ENCODE results near the gene TPTE2.
A peak's percentile ranks its signal among the peaks of the same experiment; 100 is the strongest.

Gene TPTE2

DNA sequence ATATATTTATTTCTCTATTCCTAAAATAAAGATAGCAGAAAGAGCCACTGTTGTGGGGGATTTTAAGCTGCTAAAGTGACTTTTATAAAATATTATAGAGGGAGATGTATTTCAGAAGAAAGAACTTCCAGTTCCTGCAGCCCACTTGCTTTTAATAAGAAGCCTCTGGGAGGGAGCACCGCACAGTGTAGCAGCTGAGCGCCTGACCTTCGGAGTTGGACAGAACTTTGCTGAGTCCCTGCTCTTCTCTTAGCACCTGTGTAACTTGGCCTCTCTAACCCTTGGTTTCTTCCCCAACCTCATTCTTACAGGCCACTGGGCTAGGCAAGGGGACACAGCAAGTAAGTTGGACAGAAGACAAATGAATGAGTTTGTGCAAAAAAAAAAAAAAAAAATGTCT lies 34.8 kb upstream of the TPTE2 start:
- H3K9me3 ChIP-seq (ENCODE audit: control insufficient read depth in 2 of 2, low read length in 2 of 2) = no peaks in the 10 kb centered on the region
- no peaks in the 10 kb centered on the region for H3K27me3 ChIP-seq (ENCODE audit: control insufficient read depth in 2 of 2, insufficient read depth in 2 of 2, low read length in 2 of 2)
- H3K4me1 ChIP-seq (ENCODE audit: control insufficient read depth in 2 of 2, insufficient read depth in 2 of 2, low read length in 2 of 2) = no peaks in the 10 kb centered on the region
- H3K4me3 ChIP-seq (ENCODE audit: low read length in 2 of 2) = no peak overlapping the region
- H3K9ac ChIP-seq (ENCODE audit: low read depth in 1 of 2, low read length in 2 of 2) = no peak overlapping the region
- no peak overlapping the region for H3K27ac ChIP-seq (ENCODE audit: low read depth in 2 of 2, low read length in 2 of 2)
- H3K36me3 ChIP-seq (ENCODE audit: control insufficient read depth in 2 of 2, insufficient read depth in 2 of 2, low read length in 2 of 2) = no peaks in the 10 kb centered on the region

DNA sequence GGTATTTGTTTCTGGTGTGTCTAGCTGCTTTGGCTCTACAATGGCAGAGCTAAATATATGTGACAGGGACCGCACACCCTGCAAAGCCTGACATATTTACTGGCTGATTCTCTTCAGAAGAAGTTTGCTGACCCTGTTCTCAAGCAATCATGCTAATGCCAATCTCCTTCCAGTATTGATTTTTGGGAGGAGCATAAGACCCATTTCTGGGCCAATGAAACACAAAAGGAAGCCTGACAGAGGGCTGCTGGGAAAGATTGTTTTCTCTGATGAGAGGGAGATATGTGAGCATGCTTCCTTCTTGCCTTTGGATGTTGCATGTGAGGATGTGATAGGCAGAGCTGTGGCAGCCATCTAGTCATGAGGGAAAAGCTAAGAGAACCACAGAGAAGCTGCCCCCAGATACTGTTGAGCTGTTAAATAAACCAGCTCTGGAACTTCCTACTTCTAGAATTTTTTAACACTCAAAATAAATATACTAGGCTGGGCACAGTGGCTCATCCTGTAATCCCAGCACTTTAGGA lies 31.4 kb upstream of the TPTE2 start:
- H3K9ac ChIP-seq (ENCODE audit: low read depth in 1 of 2, low read length in 2 of 2) = no peak overlapping the region
- no peaks in the 10 kb centered on the region for H3K9me3 ChIP-seq (ENCODE audit: control insufficient read depth in 2 of 2, low read length in 2 of 2)
- H3K27ac ChIP-seq (ENCODE audit: low read depth in 2 of 2, low read length in 2 of 2) = no peak overlapping the region
- no peaks in the 10 kb centered on the region for H3K4me1 ChIP-seq (ENCODE audit: control insufficient read depth in 2 of 2, insufficient read depth in 2 of 2, low read length in 2 of 2)
- no peaks in the 10 kb centered on the region for H3K36me3 ChIP-seq (ENCODE audit: control insufficient read depth in 2 of 2, insufficient read depth in 2 of 2, low read length in 2 of 2)
- no peak overlapping the region for H3K4me3 ChIP-seq (ENCODE audit: low read length in 2 of 2)
- H3K27me3 ChIP-seq (ENCODE audit: control insufficient read depth in 2 of 2, insufficient read depth in 2 of 2, low read length in 2 of 2) = no peaks in the 10 kb centered on the region

DNA sequence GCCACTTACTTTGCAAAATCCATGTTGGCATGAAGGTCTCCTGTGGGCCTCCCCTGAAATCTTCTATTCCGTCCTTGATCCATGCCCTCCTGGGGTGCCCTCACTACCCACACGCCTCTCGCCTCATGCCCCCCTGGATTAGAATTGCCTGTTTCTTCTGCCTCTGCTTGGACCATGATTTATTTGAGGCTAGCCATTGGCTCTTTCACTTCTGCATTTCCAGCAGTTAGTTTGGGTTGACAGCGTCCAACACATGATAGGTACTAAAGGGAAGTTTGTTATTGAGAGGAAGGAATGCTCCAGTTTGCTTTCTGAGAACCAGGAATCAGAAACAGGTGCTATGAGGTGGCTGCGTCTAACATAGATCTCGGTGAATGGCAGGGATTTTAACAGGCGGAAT lies 30.5 kb upstream of the TPTE2 start:
- H3K36me3 ChIP-seq (ENCODE audit: control insufficient read depth in 2 of 2, insufficient read depth in 2 of 2, low read length in 2 of 2) = no peaks in the 10 kb centered on the region

DNA sequence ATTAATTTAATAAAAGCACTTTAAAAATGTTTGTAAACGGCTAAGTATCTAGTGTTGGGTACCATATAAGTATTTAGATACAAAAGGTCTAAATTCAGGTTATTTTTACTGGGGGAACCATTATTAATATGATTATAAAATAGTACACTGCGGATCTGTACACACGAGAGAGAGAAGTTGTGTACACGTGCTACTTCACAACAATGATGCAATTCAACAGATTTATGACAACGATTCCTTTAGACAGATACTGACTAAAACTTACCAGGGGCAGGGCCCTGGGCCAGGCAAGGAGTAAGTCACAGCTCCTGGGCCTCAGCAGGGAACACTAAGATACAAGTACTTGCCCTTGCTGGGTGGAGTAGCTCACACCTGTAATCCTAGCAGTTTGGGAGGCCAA lies 29.1 kb upstream of the TPTE2 start:
- Histone ChIP-seq H3K27ac (ENCODE audit: low read depth in 2 of 2, low read length in 2 of 2) (no peak overlapping the region), H3K4me1 (ENCODE audit: control insufficient read depth in 2 of 2, insufficient read depth in 2 of 2, low read length in 2 of 2) (no peaks in the 10 kb centered on the region), H3K9me3 (ENCODE audit: control insufficient read depth in 2 of 2, low read length in 2 of 2) (no peaks in the 10 kb centered on the region), H3K9ac (ENCODE audit: low read depth in 1 of 2, low read length in 2 of 2) (no peak overlapping the region), H3K36me3 (ENCODE audit: control insufficient read depth in 2 of 2, insufficient read depth in 2 of 2, low read length in 2 of 2) (no peaks in the 10 kb centered on the region), H3K27me3 (ENCODE audit: control insufficient read depth in 2 of 2, insufficient read depth in 2 of 2, low read length in 2 of 2) (no peaks in the 10 kb centered on the region), H3K4me3 (ENCODE audit: low read length in 2 of 2) (no peak overlapping the region)

More for the DNA sequence above, 30.5 kb upstream of the TPTE2 start:
- H3K27me3 ChIP-seq (ENCODE audit: control insufficient read depth in 2 of 2, insufficient read depth in 2 of 2, low read length in 2 of 2) = no peaks in the 10 kb centered on the region
- H3K27ac ChIP-seq (ENCODE audit: low read depth in 2 of 2, low read length in 2 of 2) = no peak overlapping the region
- H3K4me3 ChIP-seq (ENCODE audit: low read length in 2 of 2) = no peak overlapping the region
- no peaks in the 10 kb centered on the region for H3K9me3 ChIP-seq (ENCODE audit: control insufficient read depth in 2 of 2, low read length in 2 of 2)
- no peaks in the 10 kb centered on the region for H3K4me1 ChIP-seq (ENCODE audit: control insufficient read depth in 2 of 2, insufficient read depth in 2 of 2, low read length in 2 of 2)
- H3K9ac ChIP-seq (ENCODE audit: low read depth in 1 of 2, low read length in 2 of 2) = no peak overlapping the region

DNA sequence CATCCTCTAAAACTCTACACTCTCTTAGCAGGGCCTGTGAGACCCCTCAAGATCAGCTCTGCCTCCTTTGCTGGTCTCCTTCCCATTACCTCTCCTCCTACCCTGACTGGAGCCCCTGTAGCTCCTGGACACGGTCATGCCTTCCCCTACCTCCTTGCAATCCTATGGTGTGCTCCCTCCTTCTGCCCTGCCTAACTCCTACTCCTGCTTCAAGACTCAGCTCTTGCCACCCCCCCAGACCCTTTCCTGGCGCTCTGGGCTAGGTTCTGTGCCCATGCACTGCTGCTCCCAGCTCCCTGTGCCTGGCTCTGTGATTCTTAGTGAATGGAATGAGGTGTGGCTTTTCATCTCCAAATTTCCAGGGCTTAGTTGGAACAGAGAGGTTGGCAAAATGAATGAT lies 28.0 kb upstream of the TPTE2 start:
- Histone ChIP-seq H3K9ac (ENCODE audit: low read depth in 1 of 2, low read length in 2 of 2) (no peak overlapping the region), H3K4me1 (ENCODE audit: control insufficient read depth in 2 of 2, insufficient read depth in 2 of 2, low read length in 2 of 2) (no peaks in the 10 kb centered on the region), H3K4me3 (ENCODE audit: low read length in 2 of 2) (no peak overlapping the region), H3K27me3 (ENCODE audit: control insufficient read depth in 2 of 2, insufficient read depth in 2 of 2, low read length in 2 of 2) (no peaks in the 10 kb centered on the region), H3K9me3 (ENCODE audit: control insufficient read depth in 2 of 2, low read length in 2 of 2) (no peaks in the 10 kb centered on the region), H3K36me3 (ENCODE audit: control insufficient read depth in 2 of 2, insufficient read depth in 2 of 2, low read length in 2 of 2) (no peaks in the 10 kb centered on the region), H3K27ac (ENCODE audit: low read depth in 2 of 2, low read length in 2 of 2) (no peak overlapping the region)

DNA sequence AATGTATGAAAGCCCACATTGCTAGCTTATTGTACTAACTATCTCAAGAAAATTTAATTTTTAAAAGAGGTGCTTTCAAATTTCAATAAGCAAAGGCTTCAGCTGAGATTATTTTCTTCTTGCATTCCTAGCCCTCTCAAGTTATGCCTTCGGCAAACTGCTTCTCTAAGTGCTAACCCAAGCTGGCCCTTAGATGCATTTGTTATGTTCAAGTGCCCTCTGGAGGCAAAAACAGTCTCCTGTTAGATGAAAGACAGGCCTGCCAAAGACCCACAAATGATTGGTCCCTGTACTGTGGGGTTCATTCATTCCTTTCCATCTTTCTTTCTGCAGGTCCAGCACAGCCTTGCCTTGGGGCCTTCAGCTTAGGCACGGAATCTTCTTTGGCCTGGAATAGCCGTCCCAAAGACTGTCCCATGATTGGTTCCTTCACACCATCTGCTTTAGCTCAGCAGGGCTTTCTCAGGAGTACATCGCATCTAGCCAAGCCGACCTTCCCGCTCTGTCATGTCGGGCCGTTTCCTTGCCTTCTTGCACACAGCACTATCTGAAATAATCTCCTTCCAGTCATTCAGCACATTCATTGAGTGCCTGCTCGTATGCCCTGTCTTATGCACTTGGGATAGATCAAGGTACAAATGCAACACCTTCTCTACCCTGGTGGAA lies 26.4 kb upstream of the TPTE2 start:
- no peak overlapping the region for H3K9ac ChIP-seq (ENCODE audit: low read depth in 1 of 2, low read length in 2 of 2)
- H3K9me3 ChIP-seq (ENCODE audit: control insufficient read depth in 2 of 2, low read length in 2 of 2) = no peaks in the 10 kb centered on the region
- H3K4me1 ChIP-seq (ENCODE audit: control insufficient read depth in 2 of 2, insufficient read depth in 2 of 2, low read length in 2 of 2) = no peaks in the 10 kb centered on the region
- no peaks in the 10 kb centered on the region for H3K27me3 ChIP-seq (ENCODE audit: control insufficient read depth in 2 of 2, insufficient read depth in 2 of 2, low read length in 2 of 2)
- H3K36me3 ChIP-seq (ENCODE audit: control insufficient read depth in 2 of 2, insufficient read depth in 2 of 2, low read length in 2 of 2) = no peaks in the 10 kb centered on the region
- no peak overlapping the region for H3K4me3 ChIP-seq (ENCODE audit: low read length in 2 of 2)
- H3K27ac ChIP-seq (ENCODE audit: low read depth in 2 of 2, low read length in 2 of 2) = no peak overlapping the region

DNA sequence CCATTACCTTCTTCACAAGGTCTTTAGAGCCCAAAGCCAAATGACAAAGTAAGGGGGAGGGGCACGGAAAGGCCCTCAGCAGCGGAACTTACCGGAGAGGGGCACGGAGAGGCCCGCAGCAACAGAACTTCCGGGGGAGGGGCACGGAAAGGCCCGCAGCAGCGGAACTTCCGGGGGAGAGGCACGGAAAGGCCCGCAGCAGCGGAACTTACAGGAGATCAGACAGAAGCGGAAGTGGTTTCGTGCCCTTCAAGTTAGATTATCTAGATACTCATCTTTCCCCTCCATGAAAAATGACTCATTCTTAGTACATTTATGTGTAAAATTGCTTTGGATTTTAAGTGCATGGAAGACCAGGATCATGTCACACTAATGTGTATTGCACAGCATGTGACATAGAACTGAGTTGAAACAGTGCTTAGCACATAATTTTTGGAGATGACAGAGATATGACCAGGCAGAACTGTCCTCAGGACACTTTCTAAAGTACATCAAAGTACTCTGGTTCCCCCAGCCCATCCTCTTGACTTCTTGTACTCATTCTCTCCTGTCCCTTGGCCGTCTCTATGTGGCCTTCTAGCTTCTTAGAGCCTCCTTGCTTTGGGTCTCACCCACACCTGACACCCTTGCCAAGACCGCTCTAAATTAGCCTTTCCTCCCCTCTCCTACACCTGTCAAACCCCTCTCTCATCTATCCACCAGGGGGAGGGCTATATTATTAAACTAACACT lies 25.7 kb upstream of the TPTE2 start:
- Histone ChIP-seq H3K4me3 (ENCODE audit: low read length in 2 of 2) (peak overlapping the region; percentile 16 to 58), H3K4me1 (ENCODE audit: control insufficient read depth in 2 of 2, insufficient read depth in 2 of 2, low read length in 2 of 2) (no peaks in the 10 kb centered on the region), H3K27ac (ENCODE audit: low read depth in 2 of 2, low read length in 2 of 2) (peak overlapping the region in 1 of 2 donors; percentile 9)

DNA sequence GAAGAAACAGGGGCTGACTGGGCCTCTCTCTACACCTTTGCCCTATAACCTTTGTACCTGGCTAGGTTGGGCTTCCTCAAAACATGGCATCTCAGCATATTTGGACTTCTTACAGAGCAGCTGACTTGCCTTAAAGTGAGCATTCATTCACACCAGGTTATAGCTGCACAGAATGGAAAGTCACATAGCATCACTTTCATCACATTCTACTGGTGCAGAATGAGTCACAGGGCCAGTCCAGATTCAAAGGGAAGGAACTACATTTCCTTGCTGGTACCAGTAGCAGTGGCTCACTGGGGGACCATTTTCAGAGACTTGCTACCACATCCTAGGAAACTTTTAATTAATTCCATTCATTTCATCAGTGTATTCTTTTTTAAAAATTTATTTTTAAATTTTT lies 20.3 kb upstream of the TPTE2 start:
- Histone ChIP-seq H3K27me3 (ENCODE audit: control insufficient read depth in 2 of 2, insufficient read depth in 2 of 2, low read length in 2 of 2) (no peaks in the 10 kb centered on the region), H3K36me3 (ENCODE audit: control insufficient read depth in 2 of 2, insufficient read depth in 2 of 2, low read length in 2 of 2) (no peaks in the 10 kb centered on the region), H3K4me3 (ENCODE audit: low read length in 2 of 2) (no peak overlapping the region), H3K27ac (ENCODE audit: low read depth in 2 of 2, low read length in 2 of 2) (no peak overlapping the region), H3K9ac (ENCODE audit: low read depth in 1 of 2, low read length in 2 of 2) (no peak overlapping the region), H3K9me3 (ENCODE audit: control insufficient read depth in 2 of 2, low read length in 2 of 2) (no peaks in the 10 kb centered on the region), H3K4me1 (ENCODE audit: control insufficient read depth in 2 of 2, insufficient read depth in 2 of 2, low read length in 2 of 2) (no peaks in the 10 kb centered on the region)

More for the DNA sequence above, 25.7 kb upstream of the TPTE2 start:
- Histone ChIP-seq H3K9me3 (ENCODE audit: control insufficient read depth in 2 of 2, low read length in 2 of 2) (no peaks in the 10 kb centered on the region), H3K27me3 (ENCODE audit: control insufficient read depth in 2 of 2, insufficient read depth in 2 of 2, low read length in 2 of 2) (no peaks in the 10 kb centered on the region), H3K9ac (ENCODE audit: low read depth in 1 of 2, low read length in 2 of 2) (no peak overlapping the region), H3K36me3 (ENCODE audit: control insufficient read depth in 2 of 2, insufficient read depth in 2 of 2, low read length in 2 of 2) (no peaks in the 10 kb centered on the region)

DNA sequence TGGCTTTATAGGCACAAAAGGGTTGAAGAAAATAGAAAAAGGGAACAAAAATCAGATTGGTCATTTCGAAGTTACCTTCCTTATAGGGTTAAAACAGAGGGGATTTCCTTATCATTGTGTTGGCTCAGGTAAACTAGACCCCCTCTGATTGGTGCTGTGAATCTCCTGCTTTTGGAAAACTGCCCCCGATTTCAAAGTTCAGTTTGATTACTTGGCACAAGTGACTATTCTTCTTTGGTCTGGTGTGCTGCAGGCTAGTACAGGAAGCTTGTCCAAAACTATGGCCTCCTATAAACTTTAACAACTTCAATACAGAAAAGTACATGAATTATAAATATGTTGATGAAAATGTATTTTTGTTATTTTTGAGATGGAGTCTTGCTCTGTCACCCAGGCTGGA lies 13.9 kb upstream of the TPTE2 start:
- H3K36me3 ChIP-seq (ENCODE audit: control insufficient read depth in 2 of 2, insufficient read depth in 2 of 2, low read length in 2 of 2) = no peaks in the 10 kb centered on the region
- H3K4me3 ChIP-seq (ENCODE audit: low read length in 2 of 2) = no peak overlapping the region
- no peaks in the 10 kb centered on the region for H3K4me1 ChIP-seq (ENCODE audit: control insufficient read depth in 2 of 2, insufficient read depth in 2 of 2, low read length in 2 of 2)
- no peak overlapping the region for H3K27ac ChIP-seq (ENCODE audit: low read depth in 2 of 2, low read length in 2 of 2)
- no peaks in the 10 kb centered on the region for H3K9me3 ChIP-seq (ENCODE audit: control insufficient read depth in 2 of 2, low read length in 2 of 2)
- no peak overlapping the region for H3K9ac ChIP-seq (ENCODE audit: low read depth in 1 of 2, low read length in 2 of 2)
- H3K27me3 ChIP-seq (ENCODE audit: control insufficient read depth in 2 of 2, insufficient read depth in 2 of 2, low read length in 2 of 2) = no peaks in the 10 kb centered on the region

DNA sequence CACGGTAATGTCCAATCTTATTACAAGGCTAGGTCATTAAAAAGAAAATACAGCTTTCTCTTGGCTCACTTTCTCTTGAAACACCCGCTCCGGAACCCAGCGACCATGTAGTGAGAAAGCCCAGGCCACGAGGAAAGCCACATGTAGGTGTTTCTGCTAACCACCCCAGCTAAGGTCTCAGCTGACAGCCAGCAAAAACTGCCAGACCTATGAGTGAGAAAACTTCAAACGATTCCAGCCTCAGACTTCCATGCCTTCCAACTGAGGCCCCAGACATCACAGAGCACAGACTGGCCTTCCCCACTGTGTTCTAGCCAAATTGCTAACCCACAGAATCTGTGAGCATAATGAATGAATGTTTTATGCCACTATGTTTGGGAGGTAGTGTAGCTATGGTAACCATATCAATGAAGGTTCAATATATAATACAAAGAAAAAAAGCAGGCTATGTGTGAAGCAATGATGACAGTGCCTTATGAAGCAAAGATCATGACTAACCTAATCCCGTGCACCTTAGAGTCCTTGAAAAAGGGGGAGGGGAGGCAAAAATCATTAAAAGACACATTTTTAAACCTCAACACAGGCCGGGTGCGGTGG lies 11.9 kb upstream of the TPTE2 start:
- Histone ChIP-seq H3K4me1 (ENCODE audit: control insufficient read depth in 2 of 2, insufficient read depth in 2 of 2, low read length in 2 of 2) (no peaks in the 10 kb centered on the region), H3K9me3 (ENCODE audit: control insufficient read depth in 2 of 2, low read length in 2 of 2) (no peaks in the 10 kb centered on the region), H3K27ac (ENCODE audit: low read depth in 2 of 2, low read length in 2 of 2) (no peak overlapping the region), H3K36me3 (ENCODE audit: control insufficient read depth in 2 of 2, insufficient read depth in 2 of 2, low read length in 2 of 2) (no peaks in the 10 kb centered on the region), H3K4me3 (ENCODE audit: low read length in 2 of 2) (no peak overlapping the region), H3K27me3 (ENCODE audit: control insufficient read depth in 2 of 2, insufficient read depth in 2 of 2, low read length in 2 of 2) (no peaks in the 10 kb centered on the region), H3K9ac (ENCODE audit: low read depth in 1 of 2, low read length in 2 of 2) (no peak overlapping the region)

All from mucosa of rectum (tissue), 2 donors.